Heart right ventricle (tissue), 16 donors: Measurements from ENCODE around the gene ITPR2. TPM values are rescaled to one million over a fixed set of nuclear protein-coding genes. Genes with fewer than 3 reads are reported as not detected.
A peak's percentile ranks its signal among the peaks of the same experiment; 100 is the strongest.

Experiments
- ATAC-seq, 8 donors: fragments of 200-7000 bp; cut with Tn5 transposase; one replicate each; pipeline ENCODE4 v1.9.1; 2020; ENCODE audit warnings: mild to moderate bottlenecking in 8 of 8, moderate library complexity in 8 of 8, moderate number of reproducible peaks in 1 of 8
- DNase-seq, 2 donors: peaks; one replicate each; pipeline ENCODE4 v3.0.0-alpha.2; 2020
- H3K27ac ChIP-seq, 10 donors: fragments of 200-600 bp; sonication (generic) in 2 of 10; one replicate each; pipeline versions ENCODE4 v1.5.0 to v1.8.0; 2020 to 2022; ENCODE audit warnings: mild to moderate bottlenecking in 3 of 10
- H3K27me3 ChIP-seq, 7 donors: fragments of 200-600 bp; one replicate each; pipeline ENCODE4 v1.8.0; 2021 to 2022; ENCODE audit warnings: mild to moderate bottlenecking in 2 of 7
- H3K36me3 ChIP-seq, 9 donors: fragments of 200-600 bp; sonication (generic) in 1 of 9; one replicate each; pipeline versions ENCODE4 v1.5.0 to v1.8.0; 2020 to 2022; ENCODE audit warnings: mild to moderate bottlenecking in 2 of 9
- H3K4me1 ChIP-seq, 9 donors: fragments of 200-600 bp; sonication (generic) in 1 of 9; one replicate each; pipeline versions ENCODE4 v1.5.0 to v1.8.0; 2020 to 2022; ENCODE audit warnings: mild to moderate bottlenecking in 4 of 9
- H3K4me3 ChIP-seq, 10 donors: fragments of 200-600 bp; sonication (generic) in 2 of 10; one replicate each; pipeline versions ENCODE4 v1.5.0 to v1.8.0; 2020 to 2022; ENCODE audit warnings: mild to moderate bottlenecking in 7 of 10, moderate library complexity in 2 of 10
- H3K9me3 ChIP-seq, 11 donors: fragments of 200-600 bp in 10 of 11; sonication (generic) in 2 of 11; one replicate each; pipeline versions ENCODE4 v1.5.0 to v1.8.0; 2013 to 2022; ENCODE audit warnings: mild to moderate bottlenecking in 2 of 11, control low read depth in 1 of 11, moderate library complexity in 1 of 11
- CTCF ChIP-seq, 9 donors: fragments of 200-600 bp; sonication (generic) in 2 of 9; IDR thresholded peaks; one replicate each; pipeline versions ENCODE4 v1.5.0 to v1.8.0; 2021 to 2022; ENCODE audit warnings: antibody characterized with exemption in 9 of 9, mild to moderate bottlenecking in 5 of 9, moderate library complexity in 1 of 9
- WGBS, 2 donors: extraction: QIAGEN DNeasy Blood & Tissue Kit; methylation state at CpG; one replicate each; pipeline ENCODE4 v1.1.7; 2013; ENCODE audit warnings: inconsistent platforms in 1 of 2; 5-methylcytosine and 5-hydroxymethylcytosine counted together
- intact Hi-C, 10 donors: fragments of 100-400 bp; cut with DNase I; formaldehyde crosslinking; loops; one replicate each; pipeline versions ENCODE4 v1.11.1 to v1.14.2; 2022
- polyA plus RNA-seq, 2 donors: library from polyadenylated mRNA; stranded (reverse); fragments of 200-250 nt; gene quantifications; one replicate each; pipeline ENCODE4 v1.2.3, GENCODE V29; 2013
- total RNA-seq, 10 donors: library from RNA; stranded (reverse); fragmentation: NEBNext Ultra II Directional in 3 of 10; extraction: Animal tissue kit (Norgen Biotek cat#: 25700) in 3 of 10; gene quantifications; one replicate each; pipeline versions ENCODE4 v1.2.1 to v1.2.4, GENCODE V29; 2021 to 2023
- donor health status: Arrhythmogenic right ventricular cardiomyopathy.
- donor health status: ischemic (EF 13 %, LVEDD 7.1; RV severe dilation, severe dysfunction).
- donor health status: healthy with polysubstance abuse.
- donor health status: DM: no; HTN: yes; CAD: no.
- donor health status: DM: no; HTN: no; CAD: no.
- donor health status: ischemic (EF 25% LVEDD 6.9; RV normal size, moderate dysfunction).
- donor health status: ischemic (EF 25% LVEDD 5.7; RV mildly dilated, moderate dysfunction).
- donor health status: healthy.
- donor health status: DM: yes; HTN: yes; CAD: no.
- donor health status: Ischemic cardiomyopathy.
- donor health status: ischemic (EF 35%, LVEDD 5.7; RV mildly dilated, moderate dysfunction).
- donor health status: nonischemic (EF 11% LVEDD 7.7; RV severe dilation, severe dysfunction).
- donor health status: DM: yes; HTN: yes; CAD: no.
- donor health status: PGD.
- donor health status: ischemic (EF 29% LVEDD 5.4; RV normal size, mild dysfunction).
- donor health status: nonischemic (EF 23%, LVEDD 6.1; RV moderate dilation, normal function).

The ITPR2 gene
- total and polyA plus RNA-seq, 12 donors: 2.0 to 18.9 (median 14.3) TPM

GRCh38 chr12:26799741-26800140, 33.3 kb downstream of the ITPR2 start:
- H3K36me3 ChIP-seq: no peaks in the 10 kb centered on the region
- H3K4me3 ChIP-seq: no peak overlapping the region
- no peak for DNase-seq
- TF ChIP-seq CTCF (IDR thresholded peaks at IDR 0.05): no peak
- intact Hi-C loops: loop anchor here in 1 of 10 donors (5.0 kb wide), 1 partner anchor 52 kb away; no protein-coding TSS in a partner anchor
- H3K27me3 ChIP-seq: no peaks in the 10 kb centered on the region
- H3K9me3 ChIP-seq: no peaks in the 10 kb centered on the region
- peak overlapping the region in 1 of 10 donors; percentile 31 for H3K27ac ChIP-seq
- ATAC-seq: no peak
- peaks cover 0 to 39% (median 11%) of the 10 kb centered on the region in 9 donors for H3K4me1 ChIP-seq

GRCh38 chr12:26798640-26799039, 34.4 kb downstream of the ITPR2 start:
- Histone ChIP-seq H3K4me3 (no peak overlapping the region), H3K4me1 (peaks cover 0 to 29% (median 6%) of the 10 kb centered on the region in 9 donors), H3K27ac (no peak overlapping the region), H3K36me3 (no peaks in the 10 kb centered on the region), H3K27me3 (no peaks in the 10 kb centered on the region), H3K9me3 (no peaks in the 10 kb centered on the region)
- DNase-seq (no peak), ATAC-seq (no peak)
- intact Hi-C loops: loop anchor here in 1 of 10 donors (5.0 kb wide), 1 partner anchor 51 kb away; no protein-coding TSS in a partner anchor
- TF ChIP-seq CTCF (IDR thresholded peaks at IDR 0.05): no peak

- no peaks in the 10 kb centered on the region for H3K27me3 ChIP-seq
- H3K4me3 ChIP-seq: no peak overlapping the region
- no peak for TF ChIP-seq CTCF (IDR thresholded peaks at IDR 0.05)
- no peak for DNase-seq
- intact Hi-C loops: loop anchor here in 1 of 10 donors (5.0 kb wide), 1 partner anchor 51 kb away; no protein-coding TSS in a partner anchor
- H3K36me3 ChIP-seq: no peaks in the 10 kb centered on the region
- H3K9me3 ChIP-seq: no peaks in the 10 kb centered on the region
- 69 to 82% methylated on average over 6 of the region's 6 CpGs for WGBS, 2 donors
- H3K27ac ChIP-seq: no peak overlapping the region
- ATAC-seq: peak in 6 of 8 donors; percentile 11 to 73 (median 44)
- peaks cover 0 to 26% (median under 1%) of the 10 kb centered on the region in 9 donors for H3K4me1 ChIP-seq
Observed at GRCh38 chr12:26798023-26798422, 35.0 kb downstream of the ITPR2 start.

GRCh38 chr12:26795910-26796309, 37.1 kb downstream of the ITPR2 start:
- no peak for ATAC-seq
- no peak for DNase-seq

More at GRCh38 chr12:26795910-26796309, 37.1 kb downstream of the ITPR2 start:
- TF ChIP-seq CTCF (IDR thresholded peaks at IDR 0.05): no peak
- Histone ChIP-seq H3K27me3 (no peaks in the 10 kb centered on the region), H3K36me3 (no peaks in the 10 kb centered on the region), H3K4me3 (no peak overlapping the region), H3K9me3 (no peaks in the 10 kb centered on the region), H3K4me1 (peaks cover 0 to 47% (median 9%) of the 10 kb centered on the region in 9 donors), H3K27ac (no peak overlapping the region)
- intact Hi-C loops: loop anchor here in 1 of 10 donors (5.0 kb wide), 1 partner anchor 49 kb away; no protein-coding TSS in a partner anchor
- 99 to 100% methylated on average over 3 of the region's 3 CpGs for WGBS, 2 donors
